Measurements from ENCODE around the gene OTX2. TPM values are rescaled to one million over a fixed set of nuclear protein-coding genes. Genes with fewer than 3 reads are reported as not detected.

OTX2 gene
- polyA plus RNA-seq, 2 of the 4 experiments (the other 2 are of a cell fraction): not detected

GRCh38 chr14:56798447-56799342, 11.6 kb downstream of the OTX2 start:
- Histone ChIP-seq H3K4me2 (no peak overlapping the region), H3K4me1 (no peaks in the 10 kb centered on the region), H3K4me3 (no peak overlapping the region), H3K9me3 (no peaks in the 10 kb centered on the region), H3K27ac (no peak overlapping the region)
- CTCF ChIA-PET: interaction anchor here (1.1 kb wide), 1 partner anchor 16 kb away, joined by 3 read pairs; no protein-coding TSS in a partner anchor
- 75% methylated on average over 24 of the region's 41 CpGs for WGBS (ENCODE audit: missing lambda C conversion rate)
- POLR2A ChIA-PET: no interaction called here
- TF ChIP-seq TFCP2L1 (CRISPR knock-in tag; IDR thresholded peaks at IDR 0.05): no peak
- no peak for TF ChIP-seq CBX2 (IDR thresholded peaks at IDR 0.05; ENCODE audit: borderline replicate concordance, low read depth)
- TF ChIP-seq ZSCAN20 (CRISPR knock-in tag; IDR thresholded peaks at IDR 0.05): no peak
- no peak for TF ChIP-seq HOXB5 (CRISPR knock-in tag; IDR thresholded peaks at IDR 0.05)
- no peak for TF ChIP-seq ZNF302 (CRISPR knock-in tag; IDR thresholded peaks at IDR 0.05)
- no peak for TF ChIP-seq HES2 (IDR thresholded peaks at IDR 0.05)
- no peak for TF ChIP-seq MYC (IDR thresholded peaks at IDR 0.05; ENCODE audit: borderline replicate concordance, low read length)
- TF ChIP-seq NR3C1 (IDR thresholded peaks at IDR 0.05): no peak
- TF ChIP-seq FOSL2 (IDR thresholded peaks at IDR 0.05): no peak
- TF ChIP-seq FOSL2 (CRISPR knock-in tag; IDR thresholded peaks at IDR 0.05): no peak
- no peak for TF ChIP-seq E2F6 (IDR thresholded peaks at IDR 0.05; ENCODE audit: borderline replicate concordance, low read depth)
- no peak for TF ChIP-seq RFX5 (IDR thresholded peaks at IDR 0.05)
- no peak for TF ChIP-seq SREBF2 (IDR thresholded peaks at IDR 0.05)
- TF ChIP-seq KDM1A (IDR thresholded peaks at IDR 0.05; ENCODE audit: low read depth): no peak
- no peak for TF ChIP-seq EHMT2 (IDR thresholded peaks at IDR 0.05; ENCODE audit: low read depth)
- TF ChIP-seq ELK1 (IDR thresholded peaks at IDR 0.05; ENCODE audit: low read depth, low read length): no peak
- no peak for TF ChIP-seq CEBPB (IDR thresholded peaks at IDR 0.05)
- DNase-seq (ENCODE audit: low read depth in 1 of 2, low spot score in 1 of 2): no peak
- no peak for ATAC-seq
- no peak for FAIRE-seq

- Histone ChIP-seq H3K9me3 (no peaks in the 10 kb centered on the region), H3K27ac (no peak overlapping the region), H3K4me3 (no peak overlapping the region), H3K4me1 (no peaks in the 10 kb centered on the region), H3K4me2 (no peak overlapping the region)
- ATAC-seq: no peak
- no peak for FAIRE-seq
- ChIA-PET POLR2A (no interaction called here), CTCF (no interaction called here)
- 65% methylated on average over 44 of the region's 77 CpGs for WGBS (ENCODE audit: missing lambda C conversion rate)
- TF ChIP-seq POLR2AphosphoS2 (conservative IDR thresholded peaks at IDR 0.05; ENCODE audit: low read length) (no peak), MAFK (IDR thresholded peaks at IDR 0.05; ENCODE audit: partially characterized antibody) (no peak), RFX5 (IDR thresholded peaks at IDR 0.05) (no peak), ZC3H11A (IDR thresholded peaks at IDR 0.05) (no peak), ZNF302 (CRISPR knock-in tag; IDR thresholded peaks at IDR 0.05) (no peak), REST (IDR thresholded peaks at IDR 0.05) (no peak), KDM5A (IDR thresholded peaks at IDR 0.05) (no peak), HDAC2 (IDR thresholded peaks at IDR 0.05) (no peak), MAX (IDR thresholded peaks at IDR 0.05) (no peak), ZFP36 (IDR thresholded peaks at IDR 0.05; ENCODE audit: borderline replicate concordance, partially characterized antibody) (no peak), GATA3 (IDR thresholded peaks at IDR 0.05; ENCODE audit: borderline replicate concordance) (no peak), HMGXB4 (CRISPR knock-in tag; IDR thresholded peaks at IDR 0.05; ENCODE audit: borderline replicate concordance) (no peak)
- DNase-seq (ENCODE audit: low read depth in 1 of 2, low spot score in 1 of 2): no peak
Observed at GRCh38 chr14:56797569-56798446, 12.5 kb downstream of the OTX2 start.
